SIG-M5 treated with dmso at 0.1 percent for 504 hours (cell line): Measurements from ENCODE around the gene PITX1.
"Not testable (repeated sequence)": the region's sequence is repeated elsewhere in the genome, so short reads cannot be mapped to it uniquely, and the experiment has no call there.

Experiments used
- DNase-seq: peaks from one replicate; lab custom pipeline; 2025; ENCODE audit not compliant: unreplicated experiment; lab: John Stamatoyannopoulos, UW

PITX1 gene

GRCh38 chr5:135011355-135012032, 22.5 kb downstream of the PITX1 start:
- DNase-seq, result no peak

GRCh38 chr5:135010502-135011354, 23.3 kb downstream of the PITX1 start:
- no peak for DNase-seq

- no peak for DNase-seq
These were observed 24.1 kb downstream of the PITX1 start for GRCh38 chr5:135009736-135010501.

GRCh38 chr5:135008981-135009735, 24.9 kb downstream of the PITX1 start:
- DNase-seq, result no peak

- no peak for DNase-seq
These were observed 25.5 kb downstream of the PITX1 start for GRCh38 chr5:135008556-135008955.

- no peak for DNase-seq
These were observed 26.2 kb downstream of the PITX1 start for GRCh38 chr5:135007749-135008363.

- DNase-seq, result no peak
These were observed 26.7 kb downstream of the PITX1 start for GRCh38 chr5:135007305-135007704.

- DNase-seq, result no peak
These were observed 29.0 kb downstream of the PITX1 start for GRCh38 chr5:135005076-135005475.

- no peak for DNase-seq
These were observed 29.7 kb downstream of the PITX1 start for GRCh38 chr5:135004376-135004775.

- not testable (repeated sequence) for DNase-seq
These were observed 36.0 kb downstream of the PITX1 start for GRCh38 chr5:134998068-134998467.

GRCh38 chr5:134997015-134997414, 37.0 kb downstream of the PITX1 start:
- DNase-seq, result no peak

- no peak for DNase-seq
These were observed 38.1 kb downstream of the PITX1 start for GRCh38 chr5:134995850-134996402.

- DNase-seq, result peak; percentile 17
These were observed 39.4 kb downstream of the PITX1 start for GRCh38 chr5:134994560-134995156.

GRCh38 chr5:134993161-134993560, 40.9 kb downstream of the PITX1 start:
- DNase-seq, result no peak

GRCh38 chr5:134992148-134992547, 41.9 kb downstream of the PITX1 start:
- no peak for DNase-seq

- not testable (repeated sequence) for DNase-seq
These were observed 43.8 kb downstream of the PITX1 start for GRCh38 chr5:134990183-134990582.

- DNase-seq, result no peak
These were observed 44.7 kb downstream of the PITX1 start for GRCh38 chr5:134989266-134989830.

GRCh38 chr5:134982230-134982629, 51.8 kb downstream of the PITX1 start:
- DNase-seq, result no peak

- DNase-seq, result no peak
These were observed 54.6 kb downstream of the PITX1 start for GRCh38 chr5:134979416-134979815.
